Hematopoietic multipotent progenitor cell treated with erythropoietin and hydrocortisone succinate and interleukin-3 and kit ligand, for 15 days (in vitro differentiated cells): ENCODE measurements around the gene FKBP15.
A peak's percentile ranks its signal among the peaks of the same experiment; 100 is the strongest.
"Not testable (repeated sequence)": the region's sequence is repeated elsewhere in the genome, so short reads cannot be mapped to it uniquely, and the experiment has no call there.

Source experiments
- DNase-seq: peaks from one replicate; pipeline ENCODE4 v3.0.0-alpha.2; 2015; ENCODE audit warnings: low spot score

Gene FKBP15, protein sequence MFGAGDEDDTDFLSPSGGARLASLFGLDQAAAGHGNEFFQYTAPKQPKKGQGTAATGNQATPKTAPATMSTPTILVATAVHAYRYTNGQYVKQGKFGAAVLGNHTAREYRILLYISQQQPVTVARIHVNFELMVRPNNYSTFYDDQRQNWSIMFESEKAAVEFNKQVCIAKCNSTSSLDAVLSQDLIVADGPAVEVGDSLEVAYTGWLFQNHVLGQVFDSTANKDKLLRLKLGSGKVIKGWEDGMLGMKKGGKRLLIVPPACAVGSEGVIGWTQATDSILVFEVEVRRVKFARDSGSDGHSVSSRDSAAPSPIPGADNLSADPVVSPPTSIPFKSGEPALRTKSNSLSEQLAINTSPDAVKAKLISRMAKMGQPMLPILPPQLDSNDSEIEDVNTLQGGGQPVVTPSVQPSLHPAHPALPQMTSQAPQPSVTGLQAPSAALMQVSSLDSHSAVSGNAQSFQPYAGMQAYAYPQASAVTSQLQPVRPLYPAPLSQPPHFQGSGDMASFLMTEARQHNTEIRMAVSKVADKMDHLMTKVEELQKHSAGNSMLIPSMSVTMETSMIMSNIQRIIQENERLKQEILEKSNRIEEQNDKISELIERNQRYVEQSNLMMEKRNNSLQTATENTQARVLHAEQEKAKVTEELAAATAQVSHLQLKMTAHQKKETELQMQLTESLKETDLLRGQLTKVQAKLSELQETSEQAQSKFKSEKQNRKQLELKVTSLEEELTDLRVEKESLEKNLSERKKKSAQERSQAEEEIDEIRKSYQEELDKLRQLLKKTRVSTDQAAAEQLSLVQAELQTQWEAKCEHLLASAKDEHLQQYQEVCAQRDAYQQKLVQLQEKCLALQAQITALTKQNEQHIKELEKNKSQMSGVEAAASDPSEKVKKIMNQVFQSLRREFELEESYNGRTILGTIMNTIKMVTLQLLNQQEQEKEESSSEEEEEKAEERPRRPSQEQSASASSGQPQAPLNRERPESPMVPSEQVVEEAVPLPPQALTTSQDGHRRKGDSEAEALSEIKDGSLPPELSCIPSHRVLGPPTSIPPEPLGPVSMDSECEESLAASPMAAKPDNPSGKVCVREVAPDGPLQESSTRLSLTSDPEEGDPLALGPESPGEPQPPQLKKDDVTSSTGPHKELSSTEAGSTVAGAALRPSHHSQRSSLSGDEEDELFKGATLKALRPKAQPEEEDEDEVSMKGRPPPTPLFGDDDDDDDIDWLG

GRCh38 chr9:113221003-113221799 is at the start of gene FKBP15, which contains the start of gene SLC31A1:
FKBP15 (minus strand) TSS chr9:113221277; CDS start chr9:113221243, 34 bp downstream.
SLC31A1 (plus strand) TSS chr9:113221544; CDS start chr9:113256149, 34,605 bp downstream.
- DNase-seq, result peak; percentile 98

DNA sequence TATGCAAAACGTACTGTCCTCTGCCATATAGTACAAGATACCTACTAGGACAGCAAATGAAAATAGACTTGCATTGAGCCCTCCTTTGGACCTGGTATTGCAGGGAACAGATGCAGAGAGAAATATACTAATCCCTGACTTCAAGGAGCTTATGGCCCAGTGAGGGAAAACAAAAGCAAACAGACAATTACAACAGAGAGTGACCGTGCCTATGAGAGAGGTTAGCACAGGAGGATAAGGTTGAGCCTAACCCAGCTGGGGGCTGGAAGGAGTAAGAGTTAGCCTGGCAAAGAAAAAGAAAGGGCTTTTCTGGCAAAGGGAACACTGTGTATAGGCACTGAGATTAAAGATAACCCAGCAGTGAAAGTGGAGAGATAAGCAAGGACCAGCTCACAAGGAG is 48.8 kb upstream of the FKBP15 start:
- no peak for DNase-seq

- DNase-seq, result no peak
These were observed 48.3 kb upstream of the FKBP15 start for GRCh38 chr9:113269355-113269754.

- peak; percentile 31 for DNase-seq
These were observed 47.0 kb upstream of the FKBP15 start for GRCh38 chr9:113267911-113268566.

- DNase-seq, result no peak
These were observed 45.1 kb upstream of the FKBP15 start for GRCh38 chr9:113266174-113266573.

- DNase-seq, result no peak
These were observed 41.0 kb upstream of the FKBP15 start for GRCh38 chr9:113261917-113262671.

GRCh38 chr9:113258282-113258681 is 37.2 kb upstream of the FKBP15 start:
- no peak for DNase-seq

DNA sequence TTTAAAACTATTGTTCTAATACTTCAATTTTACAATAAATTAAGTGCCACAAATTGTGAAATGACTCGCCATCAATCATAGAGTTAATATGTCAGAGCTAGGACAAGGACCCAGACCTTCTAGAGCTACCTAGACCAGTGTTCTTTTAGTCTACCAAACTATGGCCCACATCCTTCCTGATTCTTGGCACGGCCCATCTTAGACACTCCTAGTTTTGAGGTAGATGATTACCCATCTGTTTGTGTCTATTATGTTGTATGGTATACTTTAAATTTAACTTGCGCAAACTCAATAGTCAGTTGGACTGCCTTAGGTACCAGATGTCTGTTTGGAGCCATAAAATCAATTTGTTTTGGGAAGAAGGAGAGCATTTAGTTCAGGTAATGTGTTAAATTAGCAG is 36.8 kb upstream of the FKBP15 start:
- no peak for DNase-seq

DNA sequence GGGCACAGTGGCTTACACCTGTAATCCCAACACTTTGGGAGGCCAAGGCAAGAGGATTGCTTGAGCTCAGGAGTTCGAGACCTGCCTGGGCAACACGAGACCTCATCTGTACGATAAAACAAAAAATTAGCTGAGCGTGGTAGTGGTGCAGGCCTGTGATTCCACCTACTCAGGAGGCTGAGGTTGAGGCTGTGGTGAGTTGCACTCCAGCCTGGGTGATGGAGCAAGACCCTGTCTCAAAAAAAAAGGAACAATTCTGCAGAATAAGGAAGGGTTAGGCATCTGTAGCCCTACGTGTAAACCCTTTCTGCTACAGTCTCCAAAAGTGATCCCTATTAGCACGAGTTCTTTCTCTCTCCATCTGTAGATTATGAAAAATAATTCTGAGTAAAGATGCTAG is 34.4 kb upstream of the FKBP15 start:
- no peak for DNase-seq

- no peak for DNase-seq
These were observed 33.9 kb upstream of the FKBP15 start for GRCh38 chr9:113254991-113255390.

DNA sequence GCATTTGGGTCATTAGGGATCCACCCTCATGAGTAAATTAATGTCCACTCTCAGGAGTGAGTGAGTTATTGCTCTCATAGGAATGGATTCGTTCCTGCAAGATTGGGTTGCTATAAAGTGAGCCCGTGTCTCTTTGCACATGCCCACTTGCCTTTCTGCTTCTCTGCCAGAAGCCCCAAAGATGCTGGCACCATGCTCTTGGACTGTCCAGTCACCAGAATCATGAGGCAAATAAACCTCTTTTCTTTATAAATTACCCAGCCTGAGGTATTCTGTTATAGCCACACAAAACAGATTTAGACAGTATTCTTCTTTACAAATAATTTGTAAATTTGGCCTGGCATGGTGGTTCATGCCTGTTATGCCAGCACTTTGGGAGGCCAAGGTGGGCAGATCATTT is 29.7 kb upstream of the FKBP15 start:
- DNase-seq, result no peak

DNA sequence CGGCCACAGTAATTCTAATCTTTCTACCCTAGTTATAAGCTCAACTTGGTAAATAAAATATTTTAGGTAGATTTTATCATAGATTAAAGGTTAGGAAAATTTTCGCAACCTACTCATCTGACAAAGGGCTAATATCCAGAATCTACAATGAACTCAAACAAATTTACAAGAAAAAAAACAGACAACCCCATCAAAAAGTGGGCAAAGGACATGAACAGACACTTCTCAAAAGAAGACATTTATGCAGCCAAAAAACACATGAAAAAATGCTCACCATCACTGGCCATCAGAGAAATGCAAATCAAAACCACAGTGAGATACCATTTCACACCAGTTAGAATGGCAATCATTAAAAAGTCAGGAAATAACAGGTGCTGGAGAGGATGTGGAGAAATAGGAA is 28.6 kb upstream of the FKBP15 start:
- not testable (repeated sequence) for DNase-seq

- no peak for DNase-seq
These were observed 26.6 kb upstream of the FKBP15 start for GRCh38 chr9:113247640-113248039.

- no peak for DNase-seq
These were observed 25.9 kb upstream of the FKBP15 start for GRCh38 chr9:113246928-113247327.

DNA sequence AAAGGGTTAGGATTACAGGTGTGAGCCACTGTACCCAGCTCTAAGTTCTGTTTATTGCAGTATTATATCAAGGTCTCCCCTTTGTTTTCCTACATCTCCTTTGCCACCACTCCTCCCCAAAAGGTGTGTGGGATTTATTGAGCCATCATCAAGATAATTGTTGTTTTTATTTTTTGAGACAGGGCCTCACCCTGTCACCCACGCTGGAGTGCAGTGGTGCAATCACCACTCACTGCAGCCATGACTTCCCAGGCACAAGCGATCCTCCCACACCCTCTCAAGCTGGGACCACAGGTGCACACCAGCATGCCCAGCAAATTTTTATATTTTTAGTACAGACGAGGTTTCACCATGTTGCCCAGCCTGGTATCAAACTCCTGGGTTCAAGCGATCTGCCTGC is 24.8 kb upstream of the FKBP15 start:
- no peak for DNase-seq

DNA sequence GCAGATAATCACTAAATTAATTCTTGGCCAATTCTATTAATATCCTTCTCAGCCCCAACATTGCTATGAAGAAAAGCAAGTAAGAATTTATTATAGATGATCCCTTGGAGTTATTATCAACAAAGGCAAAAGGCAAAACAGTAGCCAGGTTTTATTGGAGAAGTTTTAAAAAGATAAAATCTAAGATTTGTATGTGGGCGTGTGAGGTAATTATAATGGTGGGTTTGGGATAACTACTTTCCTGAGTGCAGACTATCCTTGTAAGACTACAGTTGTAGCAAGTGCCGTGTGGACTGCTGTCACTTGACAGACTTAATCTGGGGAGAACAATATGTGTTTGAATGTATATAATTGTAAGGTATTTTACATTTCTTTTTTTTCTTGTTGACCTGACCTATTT is 23.5 kb upstream of the FKBP15 start:
- no peak for DNase-seq

DNA sequence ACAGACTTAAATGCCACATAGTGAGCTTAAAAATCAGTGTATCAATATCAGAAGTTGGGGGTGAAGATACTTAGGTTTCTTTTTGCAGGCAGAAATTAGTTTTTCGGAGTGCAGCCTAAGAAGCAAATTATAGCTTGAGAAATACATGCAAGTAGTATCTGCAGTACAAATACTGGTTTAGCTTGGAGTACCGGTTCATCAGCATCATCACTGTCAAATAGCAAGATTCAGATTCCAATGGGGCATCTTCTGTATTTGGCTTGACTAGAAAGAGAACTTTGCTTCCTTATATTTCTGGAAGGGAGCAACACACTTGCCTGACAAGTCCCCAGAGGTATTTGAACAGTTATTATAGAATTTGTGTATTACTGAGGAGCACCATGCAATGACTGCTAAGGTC is 20.1 kb upstream of the FKBP15 start:
- DNase-seq, result no peak

- no peak for DNase-seq
These were observed 17.8 kb upstream of the FKBP15 start for GRCh38 chr9:113238859-113239232.

- DNase-seq, result no peak
These were observed 17.3 kb upstream of the FKBP15 start for GRCh38 chr9:113238202-113238858.

- DNase-seq, result no peak
These were observed 15.9 kb upstream of the FKBP15 start for GRCh38 chr9:113237026-113237425.
